ENCODE results near the gene RBPJL.

Gene RBPJL

GRCh38 chr20:45317826-45318225 is 11.2 kb downstream of the RBPJL start:
- DNase-seq (ENCODE audit: low read depth): no peak

GRCh38 chr20:45318386-45318939 is 11.8 kb downstream of the RBPJL start:
- DNase-seq (ENCODE audit: low read depth): no peak

GRCh38 chr20:45318948-45319347 is 12.3 kb downstream of the RBPJL start:
- DNase-seq (ENCODE audit: low read depth): no peak

GRCh38 chr20:45320948-45321595 is 14.4 kb downstream of the RBPJL start:
- no peak for DNase-seq (ENCODE audit: low read depth)

GRCh38 chr20:45322952-45323383 is 16.3 kb downstream of the RBPJL start:
- no peak for DNase-seq (ENCODE audit: low read depth)

GRCh38 chr20:45323731-45324130 is 17.1 kb downstream of the RBPJL start:
- no peak for DNase-seq (ENCODE audit: low read depth)

GRCh38 chr20:45325371-45325770 is 18.7 kb downstream of the RBPJL start:
- no peak for DNase-seq (ENCODE audit: low read depth)

- no peak for DNase-seq (ENCODE audit: low read depth)
Observed at GRCh38 chr20:45328451-45328850, 21.8 kb downstream of the RBPJL start.

- no peak for DNase-seq (ENCODE audit: low read depth)
Observed at GRCh38 chr20:45329497-45330319, 23.1 kb downstream of the RBPJL start.

- no peak for DNase-seq (ENCODE audit: low read depth)
Observed at GRCh38 chr20:45330476-45330875, 23.8 kb downstream of the RBPJL start.

GRCh38 chr20:45336530-45337366 is 30.1 kb downstream of the RBPJL start:
- DNase-seq (ENCODE audit: low read depth): no peak

- DNase-seq (ENCODE audit: low read depth): no peak
Observed at GRCh38 chr20:45337367-45338120, 30.9 kb downstream of the RBPJL start.

GRCh38 chr20:45338121-45339030 is 31.7 kb downstream of the RBPJL start:
- no peak for DNase-seq (ENCODE audit: low read depth)

- DNase-seq (ENCODE audit: low read depth): no peak
Observed at GRCh38 chr20:45339084-45339483, 32.4 kb downstream of the RBPJL start.

GRCh38 chr20:45339799-45340198 is 33.2 kb downstream of the RBPJL start:
- no peak for DNase-seq (ENCODE audit: low read depth)

GRCh38 chr20:45340236-45340847 is 33.7 kb downstream of the RBPJL start:
- no peak for DNase-seq (ENCODE audit: low read depth)

- no peak for DNase-seq (ENCODE audit: low read depth)
Observed at GRCh38 chr20:45340951-45341350, 34.3 kb downstream of the RBPJL start.

GRCh38 chr20:45341579-45341938 is 34.9 kb downstream of the RBPJL start:
- no peak for DNase-seq (ENCODE audit: low read depth)

GRCh38 chr20:45341939-45342854 is 35.6 kb downstream of the RBPJL start:
- no peak for DNase-seq (ENCODE audit: low read depth)

Measured in activated T-cell treated with anti-CD3 and anti-CD28 coated beads for 24 hours (primary cell).